Colonic mucosa (tissue), 4 donors: ENCODE data around the gene TMEM132C. TPM values are rescaled to one million over a fixed set of nuclear protein-coding genes. Genes with fewer than 3 reads are reported as not detected.

Experiments used
- DNase-seq: peaks from one replicate; pipeline ENCODE4 v3.0.0-alpha.2; 2020
- H3K27ac ChIP-seq: fragments of 200-600 bp; one replicate; pipeline ENCODE4 v1.8.0; 2021
- H3K27me3 ChIP-seq: fragments of 200-600 bp; one replicate; pipeline ENCODE4 v1.8.0; 2021
- H3K36me3 ChIP-seq: fragments of 200-600 bp; one replicate; pipeline ENCODE4 v1.8.0; 2021
- H3K4me1 ChIP-seq: fragments of 200-600 bp; one replicate; pipeline ENCODE4 v1.8.0; 2021; ENCODE audit warnings: mild to moderate bottlenecking
- H3K4me3 ChIP-seq: fragments of 200-600 bp; one replicate; pipeline ENCODE4 v1.8.0; 2021
- H3K9ac ChIP-seq, 2 donors: one replicate each; pipeline ENCODE4 v1.7.0; 2013; ENCODE audit warnings: control low read depth in 2 of 2, low read depth in 2 of 2, low read length in 2 of 2
- H3K9me3 ChIP-seq: fragments of 200-600 bp; one replicate; pipeline ENCODE4 v1.8.0; 2021
- intact Hi-C: fragments of 100-400 bp; cut with DNase I; formaldehyde crosslinking; loops from one replicate; pipeline ENCODE4 v1.14.1; 2022
- total RNA-seq, 2 donors: library from RNA; stranded (reverse); fragmentation: NEBNext Ultra II Directional in 1 of 2; extraction: Animal tissue kit (Norgen Biotek cat#: 25700) in 1 of 2; gene quantifications; one replicate each; pipeline ENCODE4 v1.2.1, GENCODE V29; 2021
- TF ChIP-seq, protein P1 (sequence below): fragments of 200-600 bp; IDR thresholded peaks from one replicate; pipeline ENCODE4 v1.8.0; 2022; ENCODE audit warnings: antibody characterized with exemption, mild to moderate bottlenecking
- donor health status: healthy.
- donor health status: DM: no; HTN: no; CAD: no.
- donor health status: DM: no; HTN: no; CAD: no.

The TMEM132C gene
- total RNA-seq, 2 donors from 2014 or later: 0.25 to 0.42 TPM

DNA sequence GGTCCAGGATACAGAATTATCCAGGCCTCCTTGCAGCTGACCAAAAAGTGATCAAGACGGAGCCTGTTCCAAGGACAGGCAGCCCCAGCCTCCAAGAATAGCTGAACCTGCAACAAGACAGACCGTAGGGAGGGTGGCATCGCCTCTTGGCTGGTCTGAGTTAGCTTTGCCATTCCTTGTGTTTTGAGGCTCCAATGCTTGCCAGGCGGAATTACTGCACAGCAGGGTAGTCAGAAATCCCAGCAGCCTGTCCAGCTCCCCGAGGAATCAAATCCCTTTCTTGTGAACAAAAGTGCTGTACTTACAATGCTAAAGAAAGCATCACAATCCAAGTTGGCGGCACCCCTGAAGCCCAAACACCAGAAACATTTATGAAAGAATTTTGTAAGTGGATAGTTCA lies 246.9 kb downstream of the TMEM132C start:
- H3K27me3 ChIP-seq: no peaks in the 10 kb centered on the region
- intact Hi-C loops: no loop called here
- H3K9ac ChIP-seq: no peak overlapping the region
- no peaks in the 10 kb centered on the region for H3K4me1 ChIP-seq
- H3K27ac ChIP-seq: no peak overlapping the region
- H3K4me3 ChIP-seq: no peak overlapping the region
- no peak for DNase-seq
- H3K36me3 ChIP-seq: no peaks in the 10 kb centered on the region
- no peaks in the 10 kb centered on the region for H3K9me3 ChIP-seq
- TF ChIP-seq, protein P1, sequence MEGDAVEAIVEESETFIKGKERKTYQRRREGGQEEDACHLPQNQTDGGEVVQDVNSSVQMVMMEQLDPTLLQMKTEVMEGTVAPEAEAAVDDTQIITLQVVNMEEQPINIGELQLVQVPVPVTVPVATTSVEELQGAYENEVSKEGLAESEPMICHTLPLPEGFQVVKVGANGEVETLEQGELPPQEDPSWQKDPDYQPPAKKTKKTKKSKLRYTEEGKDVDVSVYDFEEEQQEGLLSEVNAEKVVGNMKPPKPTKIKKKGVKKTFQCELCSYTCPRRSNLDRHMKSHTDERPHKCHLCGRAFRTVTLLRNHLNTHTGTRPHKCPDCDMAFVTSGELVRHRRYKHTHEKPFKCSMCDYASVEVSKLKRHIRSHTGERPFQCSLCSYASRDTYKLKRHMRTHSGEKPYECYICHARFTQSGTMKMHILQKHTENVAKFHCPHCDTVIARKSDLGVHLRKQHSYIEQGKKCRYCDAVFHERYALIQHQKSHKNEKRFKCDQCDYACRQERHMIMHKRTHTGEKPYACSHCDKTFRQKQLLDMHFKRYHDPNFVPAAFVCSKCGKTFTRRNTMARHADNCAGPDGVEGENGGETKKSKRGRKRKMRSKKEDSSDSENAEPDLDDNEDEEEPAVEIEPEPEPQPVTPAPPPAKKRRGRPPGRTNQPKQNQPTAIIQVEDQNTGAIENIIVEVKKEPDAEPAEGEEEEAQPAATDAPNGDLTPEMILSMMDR: no peak

DNA sequence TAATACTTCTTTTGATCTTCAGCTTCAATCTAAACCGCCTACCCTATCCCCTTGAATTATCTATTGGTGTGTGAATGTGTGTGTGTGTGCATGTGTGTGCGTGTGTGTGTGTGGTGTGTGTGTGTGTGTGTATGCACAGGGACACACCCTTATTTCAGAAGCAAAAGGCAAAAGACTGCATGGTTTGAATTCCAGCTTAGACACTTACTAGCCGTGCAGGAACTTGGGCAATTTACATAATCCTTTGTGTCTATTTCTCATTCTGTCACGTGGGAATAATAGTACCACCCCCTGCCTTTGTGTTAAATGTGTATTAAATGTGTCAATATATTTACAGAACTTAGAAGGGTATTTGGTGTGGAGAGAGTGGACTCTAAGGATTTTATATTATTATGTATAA lies 251.7 kb downstream of the TMEM132C start:
- no peaks in the 10 kb centered on the region for H3K4me1 ChIP-seq
- intact Hi-C loops: no loop called here
- TF ChIP-seq, protein P1: no peak
- no peak overlapping the region for H3K4me3 ChIP-seq
- H3K36me3 ChIP-seq: no peaks in the 10 kb centered on the region
- DNase-seq: no peak
- no peaks in the 10 kb centered on the region for H3K27me3 ChIP-seq
- no peak overlapping the region for H3K9ac ChIP-seq
- no peaks in the 10 kb centered on the region for H3K9me3 ChIP-seq
- no peak overlapping the region for H3K27ac ChIP-seq

DNA sequence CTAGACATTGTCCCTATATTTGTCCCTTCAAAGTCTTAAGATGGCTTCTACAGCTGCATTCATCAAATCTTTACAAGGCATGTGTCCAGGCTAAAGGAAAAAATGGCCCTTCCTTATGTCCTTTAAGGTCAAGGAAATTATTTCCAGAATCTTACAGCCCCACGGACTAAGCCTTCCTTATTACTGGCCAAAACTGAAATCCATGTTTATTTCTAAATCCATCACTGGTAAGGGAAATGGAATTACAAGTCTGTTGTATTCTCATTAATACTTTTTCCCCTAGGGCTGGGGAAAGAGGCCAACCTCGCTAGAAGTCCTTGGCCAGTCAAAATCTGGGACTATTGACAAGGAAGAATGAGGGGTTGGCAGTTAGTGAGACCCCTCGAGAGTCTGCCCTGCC lies 252.5 kb downstream of the TMEM132C start:
- Histone ChIP-seq H3K36me3 (no peaks in the 10 kb centered on the region), H3K4me3 (no peak overlapping the region), H3K9me3 (no peaks in the 10 kb centered on the region), H3K9ac (no peak overlapping the region), H3K27ac (no peak overlapping the region), H3K27me3 (no peaks in the 10 kb centered on the region), H3K4me1 (no peaks in the 10 kb centered on the region)
- TF ChIP-seq, protein P1: no peak
- no peak for DNase-seq
- intact Hi-C loops: no loop called here

DNA sequence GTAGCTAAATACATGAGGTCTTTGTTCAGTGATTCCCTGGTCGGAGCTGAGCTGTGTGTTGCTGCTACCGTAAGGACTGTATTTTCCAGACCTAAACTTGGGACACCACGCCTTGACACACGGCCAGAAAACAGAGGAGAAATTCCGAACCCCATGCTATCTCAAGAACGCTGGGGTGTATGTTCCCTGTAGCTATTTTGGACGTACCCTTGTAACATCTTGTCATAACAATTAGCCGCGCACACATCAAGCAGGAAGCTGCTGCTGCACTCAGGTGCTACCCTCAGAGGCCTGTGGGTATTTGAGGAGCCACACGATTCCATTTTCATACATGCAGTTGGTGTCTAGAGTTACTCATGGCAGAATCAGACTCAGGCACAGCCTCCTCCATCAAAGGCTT lies 255.0 kb downstream of the TMEM132C start:
- H3K36me3 ChIP-seq: no peaks in the 10 kb centered on the region
- H3K9ac ChIP-seq: no peak overlapping the region
- no peaks in the 10 kb centered on the region for H3K9me3 ChIP-seq
- no peak for DNase-seq
- intact Hi-C loops: no loop called here
- no peaks in the 10 kb centered on the region for H3K27me3 ChIP-seq
- TF ChIP-seq, protein P1: no peak
- H3K4me1 ChIP-seq: no peaks in the 10 kb centered on the region
- H3K4me3 ChIP-seq: no peak overlapping the region
- no peak overlapping the region for H3K27ac ChIP-seq

DNA sequence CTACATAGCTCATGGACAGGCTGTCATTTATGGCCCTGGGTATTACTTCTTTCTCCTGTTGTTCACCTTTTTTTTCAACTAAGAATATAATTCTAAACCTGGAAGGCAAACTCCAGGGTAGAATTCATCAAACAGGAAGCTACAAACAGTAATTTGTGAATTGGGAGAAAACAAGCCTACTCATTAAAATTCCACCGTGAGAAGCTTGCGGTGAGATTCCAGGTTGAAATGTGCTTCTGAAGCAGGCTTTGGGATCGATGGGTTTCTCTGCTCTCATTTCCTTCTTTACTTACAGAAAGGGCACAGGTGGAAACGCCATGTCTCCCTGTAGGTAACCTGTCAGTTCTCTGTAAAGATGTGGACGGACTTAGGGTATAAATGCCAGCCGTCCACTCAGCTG lies 257.5 kb downstream of the TMEM132C start:
- no peak for DNase-seq
- no peaks in the 10 kb centered on the region for H3K36me3 ChIP-seq
- no peak overlapping the region for H3K27ac ChIP-seq
- no peak overlapping the region for H3K4me3 ChIP-seq
- no peaks in the 10 kb centered on the region for H3K27me3 ChIP-seq
- intact Hi-C loops: no loop called here
- no peak overlapping the region for H3K9ac ChIP-seq
- TF ChIP-seq, protein P1: no peak
- H3K9me3 ChIP-seq: no peaks in the 10 kb centered on the region
- H3K4me1 ChIP-seq: no peaks in the 10 kb centered on the region

DNA sequence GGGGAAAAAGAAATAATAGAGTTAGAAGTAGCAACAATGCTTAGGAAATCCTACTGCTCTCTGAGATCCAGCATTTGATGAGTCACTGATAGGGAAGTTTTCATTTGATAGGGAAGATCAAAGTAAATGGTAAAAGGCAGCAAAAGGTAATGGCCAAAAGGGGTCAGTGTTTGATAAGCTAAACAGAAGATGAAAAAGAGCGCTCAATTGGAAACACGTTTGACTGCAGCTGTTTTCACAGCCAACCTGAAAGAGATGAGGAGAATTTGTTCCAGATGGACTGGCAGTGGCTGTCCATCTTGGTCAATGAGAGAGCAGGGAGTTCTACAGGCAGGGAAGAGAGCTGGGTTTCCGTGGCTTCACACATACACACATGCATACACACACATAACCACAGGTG lies 264.2 kb downstream of the TMEM132C start:
- Histone ChIP-seq H3K4me1 (no peaks in the 10 kb centered on the region), H3K27me3 (no peaks in the 10 kb centered on the region), H3K9me3 (no peaks in the 10 kb centered on the region), H3K36me3 (no peaks in the 10 kb centered on the region), H3K27ac (no peak overlapping the region), H3K9ac (no peak overlapping the region), H3K4me3 (no peak overlapping the region)
- no peak for DNase-seq
- TF ChIP-seq, protein P1: no peak
- intact Hi-C loops: no loop called here
